LNCAP (cell line): Measurements from ENCODE around the gene PIP5KL1.

Experiments
- CTCF ChIP-seq: fragments of 450-650 bp; IDR thresholded peaks from 2 replicates; pipeline ENCODE4 v1.5.1; 2017; ENCODE audit warnings: mild to moderate bottlenecking

PIP5KL1 gene

GRCh38 chr9:127893392-127893791 lies 37.2 kb downstream of the PIP5KL1 start:
- no peak for TF ChIP-seq CTCF

- TF ChIP-seq CTCF = no peak
Observed at GRCh38 chr9:127892831-127893230, 37.7 kb downstream of the PIP5KL1 start.

GRCh38 chr9:127890053-127890452 lies 40.5 kb downstream of the PIP5KL1 start:
- TF ChIP-seq CTCF = no peak

GRCh38 chr9:127887792-127888191 lies 42.8 kb downstream of the PIP5KL1 start:
- TF ChIP-seq CTCF = no peak

- TF ChIP-seq CTCF = no peak
Observed at GRCh38 chr9:127886401-127886972, 44.1 kb downstream of the PIP5KL1 start.

GRCh38 chr9:127885508-127886281 lies 44.9 kb downstream of the PIP5KL1 start:
- TF ChIP-seq CTCF = no peak

- no peak for TF ChIP-seq CTCF
Observed at GRCh38 chr9:127884976-127885490, 45.5 kb downstream of the PIP5KL1 start.
